HG03558 (cell line): ENCODE data around the gene RASL12.
"Not testable (repeated sequence)": the region's sequence is repeated elsewhere in the genome, so short reads cannot be mapped to it uniquely, and the experiment has no call there.

Source experiments
- ATAC-seq: cut with Tn5 transposase; IDR thresholded peaks from one replicate; pipeline ENCODE4 v1.9.1; 2021; ENCODE audit warnings: moderate number of reproducible peaks; ENCODE audit not compliant: unreplicated experiment; ENCODE audit errors: extremely low read depth

Gene RASL12

DNA sequence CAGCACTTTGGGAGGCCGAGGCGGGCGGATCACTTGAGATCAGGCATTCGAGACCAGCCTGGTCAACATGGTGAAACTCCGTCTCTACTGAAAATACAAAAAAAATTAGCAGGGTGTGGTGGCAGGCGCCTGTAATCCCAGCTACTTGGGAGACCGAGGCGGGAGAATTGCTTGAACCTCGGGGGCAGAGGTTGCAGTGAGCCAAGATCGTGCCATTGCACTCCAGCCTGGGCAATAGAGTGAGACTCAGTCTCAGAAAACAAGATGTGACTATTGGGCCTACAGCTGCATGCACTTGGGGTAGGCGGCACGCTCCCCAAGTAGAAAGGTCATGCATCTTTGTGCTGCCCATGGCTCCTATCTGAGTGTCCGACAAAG, 26.0 kb upstream of the RASL12 start:
- ATAC-seq: not testable (repeated sequence)

DNA sequence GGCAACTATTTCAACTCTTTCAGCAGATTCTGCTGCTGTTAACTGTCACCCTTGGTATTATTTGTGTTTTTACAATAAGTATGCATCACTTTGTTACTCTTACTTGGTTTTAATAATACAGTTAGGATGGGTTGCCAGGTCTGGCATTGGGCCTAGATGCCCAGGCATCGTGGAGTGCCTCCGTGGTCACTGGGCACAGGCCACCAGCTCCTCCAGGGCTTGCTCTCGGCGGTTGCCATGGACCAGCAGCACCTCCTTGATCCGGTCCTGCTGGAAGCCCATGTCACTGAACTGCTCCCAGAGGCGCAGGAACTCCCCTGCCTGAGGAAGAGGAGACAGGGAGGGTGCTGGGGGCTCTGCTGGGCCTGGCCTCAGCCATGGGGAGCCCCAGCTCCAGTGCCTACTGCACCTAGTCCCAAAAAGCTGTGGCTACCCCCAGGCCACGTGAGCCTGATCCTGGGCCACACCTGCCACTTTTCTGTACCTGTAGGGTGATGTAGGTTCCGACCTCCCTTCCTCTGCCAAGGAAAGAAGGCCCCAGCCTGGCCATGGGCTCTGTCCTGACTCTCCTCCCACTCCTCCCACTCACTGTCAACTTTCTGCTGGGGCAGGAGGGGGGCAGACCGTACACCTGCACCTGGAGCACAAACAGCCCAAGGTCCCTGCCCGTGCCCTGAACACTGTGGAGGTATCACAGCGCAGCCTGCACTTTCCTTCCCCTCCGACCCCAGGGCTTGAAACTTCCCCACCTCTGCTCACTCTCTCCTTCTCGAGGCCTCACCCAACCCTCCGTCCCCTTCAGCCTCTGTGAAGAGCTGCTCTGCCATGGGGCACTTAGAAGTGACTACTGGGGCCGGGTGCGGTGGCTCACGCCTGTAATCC, 25.4 kb upstream of the RASL12 start:
- ATAC-seq: no peak

DNA sequence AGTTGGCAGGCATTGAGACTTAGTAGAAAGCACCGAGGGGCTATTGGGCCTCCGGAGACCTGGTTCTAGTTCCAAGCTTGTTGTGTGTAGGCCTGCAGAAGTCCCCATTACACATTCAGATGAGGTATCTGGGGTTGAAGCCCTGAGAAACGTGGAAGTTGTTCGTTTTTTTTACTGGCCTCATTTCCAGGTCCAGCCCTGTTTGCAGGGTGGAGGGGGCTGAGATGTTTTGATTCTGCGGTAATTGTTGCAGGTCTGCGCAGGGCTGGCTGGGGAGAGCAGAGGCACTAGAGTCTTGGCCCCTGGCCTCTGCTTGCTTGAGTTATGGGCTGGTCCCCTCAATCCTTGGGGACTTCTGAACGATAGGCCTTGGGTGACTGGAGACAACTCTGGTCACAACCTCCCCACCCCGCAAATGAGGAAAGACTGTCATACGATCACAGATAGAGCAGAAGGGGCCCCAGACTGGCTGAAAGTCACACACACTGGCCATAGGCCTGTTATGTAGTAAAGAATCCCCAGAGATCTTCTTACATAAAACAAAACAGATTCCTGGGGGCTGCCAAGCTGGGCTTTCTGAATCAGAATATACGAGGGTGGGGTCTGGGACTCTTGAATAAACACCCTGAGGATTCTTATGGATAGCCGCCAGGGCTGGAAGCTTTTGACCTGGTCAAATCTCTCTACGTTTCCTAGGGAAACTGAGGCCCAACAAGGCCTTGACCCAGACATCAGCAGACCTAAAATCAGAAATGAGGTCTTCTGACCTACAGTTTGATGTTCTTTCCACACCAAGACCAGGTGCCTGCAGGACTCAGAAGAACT, 24.4 kb upstream of the RASL12 start:
- no peak for ATAC-seq

DNA sequence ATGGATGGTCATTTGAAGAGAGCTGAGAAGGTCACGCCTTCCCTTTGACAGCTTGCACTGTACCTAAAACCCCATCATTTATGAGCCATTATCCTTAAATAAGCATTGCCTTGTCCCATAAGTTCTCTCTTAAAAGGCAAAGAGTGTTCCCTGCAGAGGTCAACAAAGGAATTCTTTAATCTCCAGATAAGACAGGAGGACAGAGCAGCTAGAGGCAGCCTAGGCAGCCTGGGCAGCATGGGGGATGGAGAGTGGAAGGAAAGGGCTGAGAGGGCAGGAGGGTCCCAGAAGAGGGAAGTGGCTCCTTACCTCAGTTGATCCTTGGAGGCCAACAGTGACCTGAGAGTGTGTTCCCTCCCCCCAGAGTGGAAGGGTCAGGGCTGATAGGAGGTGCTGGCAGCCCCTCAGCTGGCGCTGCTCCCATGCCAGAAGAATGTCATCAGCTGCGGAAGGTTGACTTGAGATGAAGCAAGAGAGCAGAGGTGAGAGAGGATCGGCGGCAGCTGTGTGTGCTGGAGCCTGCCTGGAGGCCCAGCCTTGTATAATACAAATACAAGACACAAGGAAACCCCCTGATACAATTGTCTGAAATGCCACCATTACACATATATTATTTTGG, 21.5 kb upstream of the RASL12 start:
- ATAC-seq: no peak

DNA sequence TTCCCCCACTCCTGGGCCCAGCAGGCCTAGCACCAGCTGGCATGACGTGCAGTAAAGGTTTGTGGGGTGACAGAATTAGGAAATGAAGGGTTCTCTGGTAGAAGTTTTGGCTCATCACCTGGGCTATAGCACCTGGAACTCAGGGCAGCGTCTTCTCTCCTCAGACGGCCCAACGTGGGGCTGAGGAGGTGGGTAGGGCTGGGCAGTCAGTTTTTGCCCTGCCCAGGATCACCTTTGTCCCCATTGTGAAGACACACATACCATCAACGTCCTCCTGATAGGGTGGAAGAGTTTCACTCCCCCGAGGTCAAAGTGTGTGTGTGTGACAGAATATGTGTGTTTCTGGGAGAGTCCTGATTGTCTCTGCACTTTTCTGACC, 20.8 kb upstream of the RASL12 start:
- ATAC-seq: no peak

DNA sequence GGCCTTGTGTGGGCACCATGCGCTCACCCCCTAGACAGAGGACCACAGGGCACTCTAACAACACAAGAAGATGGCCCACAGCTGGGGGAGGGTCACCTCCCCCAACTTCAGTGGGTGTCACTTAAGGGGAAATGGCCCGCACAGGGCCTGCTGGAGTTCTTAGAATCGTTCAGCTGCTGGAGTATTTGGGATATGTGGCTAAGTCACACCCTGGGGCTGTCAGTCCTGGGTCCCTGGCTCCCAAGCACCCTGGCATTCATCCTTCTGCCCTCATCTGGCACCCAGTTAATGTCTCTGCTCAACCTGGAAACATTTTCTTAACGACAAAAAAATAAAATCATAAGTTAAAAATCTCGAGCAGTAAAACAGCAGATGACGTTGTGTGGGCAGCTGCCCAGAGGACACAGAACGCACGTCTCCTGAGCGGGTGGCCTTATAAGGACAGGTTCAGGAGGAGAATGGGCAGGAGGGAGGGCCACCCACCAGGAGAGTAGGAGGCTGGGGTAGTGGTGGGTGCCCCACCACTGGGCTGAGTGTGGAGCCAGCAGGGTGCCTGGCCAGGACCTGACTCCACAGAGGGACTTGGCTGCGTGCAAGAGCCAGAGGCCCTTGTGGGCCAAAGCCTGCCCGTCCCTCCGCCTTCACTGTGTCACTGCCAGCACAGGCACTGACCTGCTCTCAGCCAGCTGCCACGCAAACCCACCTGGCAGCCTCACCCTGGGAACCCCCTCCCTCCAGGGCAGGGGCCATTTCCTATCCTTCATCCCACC, 20.3 kb upstream of the RASL12 start:
- ATAC-seq: no peak

DNA sequence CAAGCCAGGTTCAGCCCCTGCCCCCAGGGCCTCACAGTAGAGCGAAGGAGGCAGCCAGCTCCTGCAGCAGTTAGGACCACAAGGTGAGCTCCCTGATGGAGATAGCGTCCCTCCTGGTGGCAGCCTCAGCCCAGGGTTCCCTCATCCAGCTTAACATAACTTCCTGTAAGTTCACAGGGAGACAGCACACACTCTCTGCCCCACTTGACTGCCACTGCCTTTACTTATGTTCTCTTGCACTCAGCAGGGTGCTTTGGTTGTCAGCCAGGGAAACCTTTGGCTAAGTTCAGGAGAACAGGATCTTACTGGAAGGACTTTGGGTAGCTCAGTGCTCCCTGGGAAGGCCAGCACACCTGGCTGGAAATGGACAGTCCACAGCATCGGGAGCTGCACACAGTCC, 19.6 kb upstream of the RASL12 start:
- ATAC-seq: no peak

DNA sequence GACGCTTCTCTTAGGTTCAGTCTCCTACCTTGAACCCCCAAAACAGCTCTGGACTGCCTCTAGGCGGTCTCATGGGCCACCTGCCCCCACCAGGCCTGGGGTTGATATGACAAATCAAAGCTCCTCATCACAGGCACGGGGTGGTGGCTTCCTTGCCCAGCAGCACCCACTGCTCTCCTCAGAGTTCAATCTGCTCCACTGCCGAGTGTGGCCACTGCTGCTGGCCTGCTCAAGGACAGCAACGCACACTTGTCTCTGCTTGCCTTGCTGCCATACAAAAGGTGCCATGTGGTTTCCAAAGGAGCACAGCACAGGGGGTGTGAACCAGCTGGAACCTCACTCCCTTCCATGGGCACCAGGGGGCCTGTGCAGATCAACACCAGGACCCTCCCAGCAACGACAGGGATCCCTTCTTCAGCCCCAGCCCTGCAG, 18.9 kb upstream of the RASL12 start:
- no peak for ATAC-seq

DNA sequence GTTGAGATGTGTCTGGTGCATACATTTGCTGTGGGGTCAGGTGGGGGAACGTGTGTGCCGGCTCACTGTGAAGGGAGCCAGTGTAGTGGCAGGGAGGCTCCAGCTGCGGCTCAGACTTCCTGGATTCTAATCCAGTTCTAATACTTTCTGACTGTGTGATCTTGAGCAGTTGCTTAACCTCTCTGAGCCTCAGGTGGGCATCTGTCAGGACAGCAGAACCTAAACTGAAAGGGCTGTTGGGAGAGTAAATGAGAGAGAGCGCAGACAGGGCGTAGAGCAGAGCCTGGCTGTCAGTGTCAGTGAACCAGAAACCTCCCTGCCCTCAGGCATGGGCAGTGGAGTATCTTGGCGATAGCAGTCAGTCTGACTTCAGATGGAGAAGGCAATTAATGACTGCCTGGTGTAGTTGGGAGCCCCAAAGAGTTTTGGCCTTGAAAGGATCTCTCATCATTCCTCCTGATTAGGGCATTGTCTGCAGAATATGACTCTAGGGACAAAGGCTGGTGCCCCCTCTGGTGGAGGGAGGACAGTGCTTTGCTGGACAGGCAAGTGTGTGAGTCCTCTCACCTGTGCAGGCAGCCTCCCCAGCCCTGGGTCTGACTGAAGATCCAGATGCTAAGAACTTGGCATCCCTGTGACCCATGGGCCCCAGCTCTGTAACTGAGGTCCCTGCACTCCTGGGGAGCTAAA, 18.3 kb upstream of the RASL12 start:
- no peak for ATAC-seq

DNA sequence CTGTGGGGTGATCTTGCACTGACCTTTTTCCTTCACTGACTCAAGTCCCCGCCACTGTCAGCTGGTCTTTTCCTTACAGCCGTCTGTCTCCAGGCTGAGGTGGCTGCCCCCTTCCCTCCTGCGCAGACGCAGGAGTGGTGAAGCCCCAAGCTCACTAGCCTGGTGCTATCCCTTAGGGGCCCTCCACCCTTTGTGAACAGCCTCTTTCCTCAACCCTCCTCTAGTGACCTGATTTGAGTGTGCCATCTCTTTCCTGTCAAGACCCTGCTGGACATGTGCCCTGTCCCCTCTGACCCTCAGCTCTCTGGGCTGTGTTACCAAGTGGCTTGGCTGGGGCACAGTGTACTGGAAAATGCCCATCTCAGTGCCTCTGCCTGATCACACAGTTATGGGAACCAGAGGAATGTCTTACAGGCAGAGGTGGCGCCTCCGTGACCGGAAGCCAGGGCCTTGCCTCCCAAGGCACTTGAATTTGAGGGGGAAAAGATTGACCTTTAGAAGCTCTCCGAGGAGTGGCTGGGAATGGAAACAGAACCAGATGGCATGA, 17.5 kb upstream of the RASL12 start:
- no peak for ATAC-seq

DNA sequence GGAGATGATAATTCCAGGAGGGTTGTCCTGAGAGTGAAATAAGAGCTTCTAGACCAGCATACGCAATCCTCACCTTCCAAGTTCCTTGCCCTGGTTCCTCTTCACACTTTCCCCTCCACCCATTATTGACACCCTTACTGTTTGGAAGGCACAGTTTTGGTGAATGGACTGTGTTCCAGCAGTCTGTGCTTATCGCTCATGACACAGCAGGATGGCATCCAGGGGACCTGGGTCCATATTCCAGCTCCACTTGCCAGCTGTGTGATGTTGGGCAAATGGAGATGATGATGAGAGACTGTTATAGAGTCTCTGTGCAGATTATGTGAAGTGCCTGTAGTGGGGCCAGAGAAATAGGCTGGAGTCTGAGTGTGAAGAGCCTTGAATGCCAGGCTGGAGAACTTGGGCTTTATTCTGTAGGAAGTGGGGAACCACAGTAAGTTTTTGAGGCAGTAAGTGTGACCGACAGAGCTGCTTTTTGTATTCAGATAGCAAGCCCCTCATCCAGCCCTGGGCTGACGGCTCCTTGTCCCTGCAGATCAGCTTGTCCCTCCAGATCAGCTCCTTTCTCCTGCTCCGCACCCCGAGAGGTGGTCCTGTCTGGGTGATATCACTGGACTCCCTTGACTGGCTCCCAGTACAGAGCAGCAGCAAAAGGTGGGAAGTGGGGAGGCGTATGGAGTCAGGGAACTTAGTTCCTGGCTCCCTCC, 16.9 kb upstream of the RASL12 start:
- ATAC-seq: no peak

DNA sequence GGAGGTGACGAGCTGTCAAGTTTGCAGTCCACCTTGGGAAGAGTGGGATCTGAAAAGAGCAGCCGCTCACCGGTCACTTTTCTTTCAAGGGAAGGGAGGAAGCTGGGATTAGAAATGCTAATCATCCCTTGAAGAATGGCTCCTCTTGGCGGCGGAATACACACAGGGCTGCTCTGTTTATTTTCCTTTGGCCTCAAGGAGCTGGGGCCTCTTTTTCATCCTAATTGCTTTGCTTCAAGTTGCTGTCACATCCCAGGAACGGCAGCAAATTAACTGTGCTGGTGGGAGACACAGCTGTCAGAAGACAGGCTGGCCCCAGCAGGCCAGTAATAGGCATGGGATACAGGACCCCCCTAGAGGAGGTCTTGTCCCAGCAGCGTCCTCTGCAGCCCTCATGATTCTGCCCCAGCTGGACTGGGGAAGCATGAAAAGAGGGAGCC, 15.5 kb upstream of the RASL12 start:
- ATAC-seq: no peak

DNA sequence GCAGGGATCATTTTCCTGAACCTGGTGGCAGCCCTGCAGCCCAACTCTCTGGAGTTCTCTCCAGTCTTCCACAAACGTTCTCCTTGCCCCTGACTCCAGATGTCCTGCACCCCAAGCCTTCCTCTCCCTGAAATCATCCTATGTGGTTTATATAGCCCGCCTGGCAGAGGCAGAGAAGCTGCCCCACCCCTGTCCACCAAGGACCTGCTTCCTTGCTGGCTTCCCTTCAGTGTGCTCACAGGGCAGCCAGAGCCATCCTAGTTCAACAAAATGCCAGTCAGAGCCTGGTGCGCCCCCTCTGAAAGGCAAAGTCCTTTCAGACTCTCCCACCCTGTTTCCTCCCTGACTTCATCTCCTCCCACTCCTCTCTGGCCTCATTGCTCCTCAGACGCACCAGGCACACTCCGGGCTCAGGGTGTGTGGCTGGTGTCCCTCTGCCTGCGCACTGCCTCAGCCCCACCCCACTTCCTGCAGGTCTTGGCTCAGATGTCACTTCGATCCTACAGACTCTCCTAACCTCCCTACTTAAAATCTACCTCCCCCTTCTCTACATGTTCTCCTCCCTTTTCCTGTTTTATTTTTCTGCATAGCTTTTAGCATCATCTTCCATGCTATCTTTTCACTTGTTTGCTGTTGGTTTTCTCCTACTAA, 14.6 kb upstream of the RASL12 start:
- no peak for ATAC-seq

DNA sequence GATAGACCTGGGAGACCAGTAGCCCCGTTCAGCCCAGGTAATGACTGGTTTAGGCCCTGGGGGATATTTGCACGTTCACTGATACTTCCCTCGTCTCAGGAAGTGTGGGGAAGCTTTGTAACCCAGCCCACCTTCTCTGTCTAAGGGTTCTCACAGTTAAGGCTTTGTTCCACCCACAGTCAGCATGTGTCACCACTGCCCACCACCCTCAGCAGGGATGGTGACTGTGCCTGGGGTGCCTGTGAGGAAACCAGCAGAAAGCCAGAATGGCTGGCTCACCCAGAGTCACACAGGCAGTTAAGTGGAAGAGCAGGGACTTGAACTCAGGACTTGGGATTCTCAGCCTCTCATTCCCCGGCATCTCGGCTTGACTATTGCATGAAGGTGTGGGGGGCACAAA, 14.0 kb upstream of the RASL12 start:
- ATAC-seq: no peak

DNA sequence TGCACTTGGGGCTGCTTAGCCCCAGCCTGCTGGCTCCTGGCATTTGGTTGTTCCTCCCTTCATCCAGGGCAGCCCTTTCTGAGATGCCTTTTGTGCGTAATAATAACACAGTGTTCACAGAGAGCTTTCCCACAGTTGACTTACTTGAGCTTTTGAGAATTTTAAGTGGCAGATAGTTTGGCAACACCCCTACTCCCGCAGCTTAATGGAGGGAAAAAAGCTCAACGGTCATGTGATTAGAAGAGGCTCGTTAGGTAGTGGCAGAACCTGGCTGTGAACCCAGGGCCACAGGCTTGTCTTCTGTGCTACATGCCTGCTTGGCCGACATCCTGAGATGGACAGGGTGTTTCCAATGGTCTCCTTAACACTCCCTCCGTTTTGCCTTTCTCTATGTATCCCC, 13.5 kb upstream of the RASL12 start:
- no peak for ATAC-seq

DNA sequence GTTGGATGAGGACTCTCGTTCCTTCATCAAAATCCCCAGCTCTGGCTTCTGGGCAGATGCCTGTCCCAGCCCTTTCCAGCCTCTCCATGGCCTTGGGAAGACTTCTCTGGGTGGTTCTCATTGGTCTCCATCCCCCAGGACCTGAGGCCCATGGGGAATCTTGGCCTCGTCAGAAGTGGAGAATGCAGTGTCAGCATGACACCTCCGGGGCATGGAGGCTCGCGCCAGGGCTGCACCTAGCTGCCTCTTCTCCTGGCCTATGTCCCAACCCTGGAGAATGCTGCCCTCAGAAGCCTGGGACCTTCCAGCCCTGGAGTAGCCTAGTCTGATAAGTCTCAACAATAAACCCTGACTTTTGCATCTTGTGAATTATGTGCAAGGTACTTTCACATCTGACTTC, 11.8 kb upstream of the RASL12 start:
- no peak for ATAC-seq

DNA sequence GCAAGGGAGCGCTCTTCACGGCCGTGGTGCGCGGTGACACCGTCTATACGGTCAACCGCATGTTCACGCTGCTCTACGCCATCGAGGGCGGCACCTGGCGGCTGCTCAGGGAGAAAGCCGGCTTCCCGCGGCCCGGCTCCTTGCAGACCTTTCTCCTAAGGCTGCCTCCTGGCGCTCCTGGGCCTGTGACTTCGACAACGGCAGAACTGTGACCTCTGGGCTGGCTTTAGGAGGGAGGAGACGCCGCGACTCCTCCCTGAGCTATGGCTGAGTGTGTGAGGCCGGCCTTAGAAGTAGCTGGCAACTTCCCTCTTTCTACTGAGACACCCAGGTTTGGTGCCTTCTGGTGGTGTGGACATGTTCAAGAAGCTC, 10.2 kb upstream of the RASL12 start:
- no peak for ATAC-seq

DNA sequence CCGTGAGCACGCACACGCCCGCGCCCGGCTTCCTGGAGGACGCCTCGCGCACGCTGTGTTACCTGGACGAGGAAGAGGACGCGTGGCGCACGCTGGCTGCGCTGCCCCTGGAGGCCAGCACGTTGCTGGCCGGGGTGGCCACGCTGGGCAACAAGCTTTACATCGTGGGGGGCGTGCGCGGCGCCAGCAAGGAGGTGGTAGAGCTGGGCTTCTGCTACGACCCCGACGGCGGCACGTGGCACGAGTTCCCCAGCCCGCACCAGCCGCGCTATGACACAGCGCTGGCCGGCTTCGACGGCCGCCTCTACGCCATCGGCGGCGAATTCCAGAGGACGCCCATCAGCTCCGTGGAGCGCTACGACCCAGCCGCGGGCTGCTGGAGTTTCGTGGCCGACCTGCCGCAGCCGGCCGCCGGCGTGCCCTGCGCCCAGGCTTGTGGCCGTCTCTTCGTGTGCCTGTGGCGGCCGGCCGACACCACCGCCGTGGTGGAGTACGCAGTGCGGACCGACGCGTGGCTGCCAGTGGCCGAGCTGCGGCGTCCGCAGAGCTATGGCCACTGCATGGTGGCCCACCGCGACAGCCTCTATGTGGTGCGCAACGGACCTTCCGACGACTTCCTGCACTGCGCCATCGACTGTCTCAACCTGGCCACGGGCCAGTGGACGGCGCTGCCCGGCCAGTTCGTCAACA, 9.6 kb upstream of the RASL12 start:
- ATAC-seq: no peak
